Activated gamma-delta T cell treated with anti-CD3 and anti-CD28 coated beads, Interleukin-2, amount 50 U/mL, for 16 hours (primary cell): ENCODE data around the gene ACAA1.
A peak's percentile ranks its signal among the peaks of the same experiment; 100 is the strongest.
"Not testable (repeated sequence)": the region's sequence is repeated elsewhere in the genome, so short reads cannot be mapped to it uniquely, and the experiment has no call there.

ENCODE experiments used
- DNase-seq: peaks from one replicate; pipeline ENCODE4 v3.0.0-alpha.2; 2020; ENCODE audit warnings: low read depth

Gene ACAA1

GRCh38 chr3:38153221-38153620, 16.3 kb upstream of the ACAA1 start:
- no peak for DNase-seq

- no peak for DNase-seq
Measured at GRCh38 chr3:38152609-38153008, 15.7 kb upstream of the ACAA1 start.

GRCh38 chr3:38151667-38152265, 14.8 kb upstream of the ACAA1 start:
- no peak for DNase-seq

GRCh38 chr3:38150780-38151528, 14.0 kb upstream of the ACAA1 start:
- DNase-seq = no peak

GRCh38 chr3:38149708-38150107, 12.8 kb upstream of the ACAA1 start:
- no peak for DNase-seq

- DNase-seq = no peak
Measured at GRCh38 chr3:38148311-38148882, 11.5 kb upstream of the ACAA1 start.

- no peak for DNase-seq
Measured at GRCh38 chr3:38147421-38147820, 10.5 kb upstream of the ACAA1 start.

- DNase-seq = no peak
Measured at GRCh38 chr3:38146504-38146903, 9.6 kb upstream of the ACAA1 start.

- DNase-seq = no peak
Measured at GRCh38 chr3:38143511-38143910, 6.6 kb upstream of the ACAA1 start.

- no peak for DNase-seq
Measured at GRCh38 chr3:38142959-38143358, 6.0 kb upstream of the ACAA1 start.

- DNase-seq = no peak
Measured at GRCh38 chr3:38141952-38142273, 5.0 kb upstream of the ACAA1 start.

GRCh38 chr3:38141173-38141951, 4.4 kb upstream of the ACAA1 start:
- no peak for DNase-seq

GRCh38 chr3:38140326-38141172, 3.6 kb upstream of the ACAA1 start:
- no peak for DNase-seq

- DNase-seq = no peak
Measured at GRCh38 chr3:38139652-38140051, 2.7 kb upstream of the ACAA1 start.

- no peak for DNase-seq
Measured at GRCh38 chr3:38139191-38139590, 2.3 kb upstream of the ACAA1 start.

- DNase-seq = peak; percentile 80
Measured at GRCh38 chr3:38138349-38139190, 1.6 kb upstream of the ACAA1 start, which contains the start of gene MYD88. TSS of gene MYD88 (plus strand) at chr3:38138661. CDS start at chr3:38138701, 40 bp downstream.

GRCh38 chr3:38137615-38138348, 855 bp upstream of the ACAA1 start:
- DNase-seq = no peak

- DNase-seq = no peak
Measured at GRCh38 chr3:38136393-38136776, 542 bp downstream of the ACAA1 start.

- not testable (repeated sequence) for DNase-seq
Measured at GRCh38 chr3:38135621-38136277, 1.2 kb downstream of the ACAA1 start.
